ENCODE measurements around the gene GPR161.
"Not testable (repeated sequence)": the region's sequence is repeated elsewhere in the genome, so short reads cannot be mapped to it uniquely, and the experiment has no call there.

The GPR161 gene

GRCh38 chr1:168087696-168088095 is 49.0 kb downstream of the GPR161 start:
- no peak for DNase-seq (ENCODE audit: low read depth, low spot score)

- DNase-seq (ENCODE audit: low read depth, low spot score) = no peak
These were observed 50.3 kb downstream of the GPR161 start for GRCh38 chr1:168086438-168086837.

GRCh38 chr1:168085401-168085872 is 51.3 kb downstream of the GPR161 start:
- DNase-seq (ENCODE audit: low read depth, low spot score) = no peak

- peak; percentile 17 for DNase-seq (ENCODE audit: low read depth, low spot score)
These were observed 52.1 kb downstream of the GPR161 start for GRCh38 chr1:168084396-168085231.

GRCh38 chr1:168083456-168084325 is 53.0 kb downstream of the GPR161 start:
- DNase-seq (ENCODE audit: low read depth, low spot score) = no peak

- peak; percentile 57 for DNase-seq (ENCODE audit: low read depth, low spot score)
These were observed 54.5 kb downstream of the GPR161 start for GRCh38 chr1:168082008-168082876.

GRCh38 chr1:168081373-168082007 is 55.2 kb downstream of the GPR161 start:
- no peak for DNase-seq (ENCODE audit: low read depth, low spot score)

- DNase-seq (ENCODE audit: low read depth, low spot score) = no peak
These were observed 57.0 kb downstream of the GPR161 start for GRCh38 chr1:168079761-168080160.

- no peak for DNase-seq (ENCODE audit: low read depth, low spot score)
These were observed 67.3 kb downstream of the GPR161 start for GRCh38 chr1:168069384-168069783.

GRCh38 chr1:168065506-168065905 is 71.2 kb downstream of the GPR161 start:
- DNase-seq (ENCODE audit: low read depth, low spot score) = no peak

GRCh38 chr1:168064216-168064615 is 72.5 kb downstream of the GPR161 start:
- DNase-seq (ENCODE audit: low read depth, low spot score) = no peak

- no peak for DNase-seq (ENCODE audit: low read depth, low spot score)
These were observed 78.8 kb downstream of the GPR161 start for GRCh38 chr1:168057921-168058320.

- DNase-seq (ENCODE audit: low read depth, low spot score) = no peak
These were observed 79.4 kb downstream of the GPR161 start for GRCh38 chr1:168057355-168057754.

GRCh38 chr1:168056152-168056551 is 80.6 kb downstream of the GPR161 start:
- not testable (repeated sequence) for DNase-seq (ENCODE audit: low read depth, low spot score)

- no peak for DNase-seq (ENCODE audit: low read depth, low spot score)
These were observed 82.6 kb downstream of the GPR161 start for GRCh38 chr1:168054117-168054516.

- no peak for DNase-seq (ENCODE audit: low read depth, low spot score)
These were observed 83.0 kb downstream of the GPR161 start for GRCh38 chr1:168053681-168054080.

- no peak for DNase-seq (ENCODE audit: low read depth, low spot score)
These were observed 85.8 kb downstream of the GPR161 start for GRCh38 chr1:168050880-168051279.

- DNase-seq (ENCODE audit: low read depth, low spot score) = no peak
These were observed 86.4 kb downstream of the GPR161 start for GRCh38 chr1:168050307-168050706.

- no peak for DNase-seq (ENCODE audit: low read depth, low spot score)
These were observed 91.4 kb downstream of the GPR161 start for GRCh38 chr1:168045311-168045710.

GRCh38 chr1:168042362-168042761 is 94.4 kb downstream of the GPR161 start:
- DNase-seq (ENCODE audit: low read depth, low spot score) = no peak

GRCh38 chr1:168035345-168035744 is 101.4 kb downstream of the GPR161 start:
- no peak for DNase-seq (ENCODE audit: low read depth, low spot score)
